Measurements from ENCODE around the gene IGSF22.

The IGSF22 gene

DNA sequence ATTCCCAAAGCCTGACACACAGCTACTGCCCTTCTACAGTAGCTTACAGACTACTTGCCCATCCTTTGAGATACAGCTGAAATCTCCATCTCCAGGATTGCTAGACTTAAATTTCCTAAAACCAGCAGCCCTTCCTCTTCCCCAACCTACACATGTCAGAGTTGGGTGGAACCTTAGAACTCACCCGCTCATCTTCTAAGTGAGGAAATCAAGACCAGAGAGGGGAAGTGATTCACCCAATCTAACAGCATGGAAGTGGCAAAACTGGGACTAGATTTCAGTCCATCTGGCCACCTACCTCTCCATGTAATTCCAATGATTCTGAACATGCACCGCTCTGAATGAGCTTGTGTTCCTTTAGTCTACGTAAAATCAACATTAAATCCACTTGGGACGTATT, 28.4 kb downstream of the IGSF22 start (continued):
- TF ChIP-seq, protein P1, sequence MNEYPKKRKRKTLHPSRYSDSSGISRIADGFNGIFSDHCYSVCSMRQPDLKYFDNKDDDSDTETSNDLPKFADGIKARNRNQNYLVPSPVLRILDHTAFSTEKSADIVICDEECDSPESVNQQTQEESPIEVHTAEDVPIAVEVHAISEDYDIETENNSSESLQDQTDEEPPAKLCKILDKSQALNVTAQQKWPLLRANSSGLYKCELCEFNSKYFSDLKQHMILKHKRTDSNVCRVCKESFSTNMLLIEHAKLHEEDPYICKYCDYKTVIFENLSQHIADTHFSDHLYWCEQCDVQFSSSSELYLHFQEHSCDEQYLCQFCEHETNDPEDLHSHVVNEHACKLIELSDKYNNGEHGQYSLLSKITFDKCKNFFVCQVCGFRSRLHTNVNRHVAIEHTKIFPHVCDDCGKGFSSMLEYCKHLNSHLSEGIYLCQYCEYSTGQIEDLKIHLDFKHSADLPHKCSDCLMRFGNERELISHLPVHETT (tag by site-specific recombination; IDR thresholded peaks at IDR 0.05): no peak
- TF ChIP-seq ZNF311 (tag by site-specific recombination; IDR thresholded peaks at IDR 0.05; ENCODE audit: borderline replicate concordance): no peak
- TF ChIP-seq, protein P2, sequence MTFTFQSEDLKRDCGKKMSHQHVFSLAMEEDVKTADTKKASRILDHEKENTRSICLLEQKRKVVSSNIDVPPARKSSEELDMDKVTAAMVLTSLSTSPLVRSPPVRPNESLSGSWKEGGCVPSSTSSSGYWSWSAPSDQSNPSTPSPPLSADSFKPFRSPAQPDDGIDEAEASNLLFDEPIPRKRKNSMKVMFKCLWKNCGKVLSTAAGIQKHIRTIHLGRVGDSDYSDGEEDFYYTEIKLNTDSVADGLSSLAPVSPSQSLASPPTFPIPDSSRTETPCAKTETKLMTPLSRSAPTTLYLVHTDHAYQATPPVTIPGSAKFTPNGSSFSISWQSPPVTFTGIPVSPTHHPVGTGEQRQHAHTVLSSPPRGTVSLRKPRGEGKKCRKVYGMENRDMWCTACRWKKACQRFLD (tag by site-specific recombination; IDR thresholded peaks at IDR 0.05): no peak
- TF ChIP-seq RBAK (tag by site-specific recombination; IDR thresholded peaks at IDR 0.05): no peak
- TF ChIP-seq ZNF585B (tag by site-specific recombination; IDR thresholded peaks at IDR 0.05): no peak

DNA sequence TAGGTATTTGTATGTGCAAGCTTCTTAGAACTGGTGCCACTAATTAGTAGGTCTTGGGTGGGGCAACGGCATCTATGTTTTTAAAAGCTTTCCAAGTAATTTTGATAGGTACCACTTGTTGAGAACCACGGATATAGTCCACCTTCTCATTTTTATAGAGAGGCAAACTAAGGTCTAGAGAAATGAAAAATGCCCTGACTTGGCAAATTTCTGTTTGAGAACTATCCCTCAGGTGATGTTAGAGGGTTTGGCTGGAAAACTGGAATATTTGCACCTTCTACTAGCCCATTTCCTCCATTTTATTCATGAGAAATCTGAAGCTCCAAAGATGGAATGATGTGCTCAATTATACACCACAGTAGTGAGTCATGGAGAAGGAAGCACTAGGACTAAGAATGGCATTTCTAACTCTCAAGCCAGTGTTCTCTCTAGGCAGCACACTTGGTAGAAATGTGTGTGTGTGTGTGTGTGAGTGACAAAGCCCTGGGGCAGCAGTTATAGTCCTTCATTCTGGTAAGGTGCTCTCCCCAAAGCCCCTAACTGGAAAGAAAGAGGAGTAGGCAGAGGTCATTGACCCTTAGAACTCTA, 29.3 kb downstream of the IGSF22 start:
- Histone ChIP-seq H3K4me3 (ENCODE audit: low read depth, low read length) (no peak overlapping the region), H3K9me3 (ENCODE audit: control insufficient read depth, insufficient read depth, low read depth, low read length) (no peaks in the 10 kb centered on the region), H3K36me3 (ENCODE audit: control insufficient read depth in 2 of 2, insufficient read depth in 1 of 2, low read length in 2 of 2) (no peaks in the 10 kb centered on the region), H3K4me1 (ENCODE audit: control insufficient read depth, insufficient read depth, low read length) (no peaks in the 10 kb centered on the region), H3K27ac (ENCODE audit: extremely low read depth, low read depth, low read length) (no peak overlapping the region)
- ChIA-PET CTCF (interaction anchor here (0.7 to 1.0 kb wide), 4 partner anchors 11 to 320 kb away, joined by 3 to 5 read pairs (median 3); no protein-coding TSS in a partner anchor), POLR2A (no interaction called here)
- TF ChIP-seq ZNF24 (tag by site-specific recombination; IDR thresholded peaks at IDR 0.05): no peak
- TF ChIP-seq, protein P3, sequence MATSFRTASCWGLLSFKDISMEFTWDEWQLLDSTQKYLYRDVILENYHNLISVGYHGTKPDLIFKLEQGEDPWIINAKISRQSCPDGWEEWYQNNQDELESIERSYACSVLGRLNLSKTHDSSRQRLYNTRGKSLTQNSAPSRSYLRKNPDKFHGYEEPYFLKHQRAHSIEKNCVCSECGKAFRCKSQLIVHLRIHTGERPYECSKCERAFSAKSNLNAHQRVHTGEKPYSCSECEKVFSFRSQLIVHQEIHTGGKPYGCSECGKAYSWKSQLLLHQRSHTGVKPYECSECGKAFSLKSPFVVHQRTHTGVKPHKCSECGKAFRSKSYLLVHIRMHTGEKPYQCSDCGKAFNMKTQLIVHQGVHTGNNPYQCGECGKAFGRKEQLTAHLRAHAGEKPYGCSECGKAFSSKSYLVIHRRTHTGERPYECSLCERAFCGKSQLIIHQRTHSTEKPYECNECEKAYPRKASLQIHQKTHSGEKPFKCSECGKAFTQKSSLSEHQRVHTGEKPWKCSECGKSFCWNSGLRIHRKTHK (tag by site-specific recombination; IDR thresholded peaks at IDR 0.05): no peak
- TF ChIP-seq SP7 (tag by site-specific recombination; IDR thresholded peaks at IDR 0.05): no peak
- no peak for TF ChIP-seq RBAK (tag by site-specific recombination; IDR thresholded peaks at IDR 0.05)
- TF ChIP-seq ZNF146 (tag by site-specific recombination; IDR thresholded peaks at IDR 0.05): no peak
- TF ChIP-seq BCL11A (tag by site-specific recombination; IDR thresholded peaks at IDR 0.05; ENCODE audit: low read depth): no peak
- TF ChIP-seq KLF8 (tag by site-specific recombination; IDR thresholded peaks at IDR 0.05): no peak
- no peak for TF ChIP-seq ZNF549 (tag by site-specific recombination; IDR thresholded peaks at IDR 0.05)
- no peak for TF ChIP-seq ZNF654 (tag by site-specific recombination; IDR thresholded peaks at IDR 0.05; ENCODE audit: low read depth)
- no peak for TF ChIP-seq ZNF394 (tag by site-specific recombination; IDR thresholded peaks at IDR 0.05; ENCODE audit: borderline replicate concordance)
- no peak for TF ChIP-seq ZNF433 (tag by site-specific recombination; IDR thresholded peaks at IDR 0.05; ENCODE audit: low read depth)
- no peak for TF ChIP-seq ZNF121 (tag by site-specific recombination; IDR thresholded peaks at IDR 0.05)
- TF ChIP-seq ZNF670 (tag by site-specific recombination; IDR thresholded peaks at IDR 0.05; ENCODE audit: low read depth): no peak
- TF ChIP-seq ZNF776 (tag by site-specific recombination; IDR thresholded peaks at IDR 0.05; ENCODE audit: borderline replicate concordance): no peak
- TF ChIP-seq ZNF214 (tag by site-specific recombination; IDR thresholded peaks at IDR 0.05; ENCODE audit: borderline replicate concordance): no peak
- no peak for TF ChIP-seq SCRT2 (tag by site-specific recombination; IDR thresholded peaks at IDR 0.05)
- TF ChIP-seq HOXD13 (CRISPR knock-in tag; IDR thresholded peaks at IDR 0.05; ENCODE audit: borderline replicate concordance): no peak
- TF ChIP-seq ZNF626 (tag by site-specific recombination; IDR thresholded peaks at IDR 0.05): no peak
